Left ventricle myocardium inferior (tissue), 1 donor: ENCODE data around the gene TRAF3. TPM values are rescaled to one million over a fixed set of nuclear protein-coding genes. Genes with fewer than 3 reads are reported as not detected.
"Not testable (repeated sequence)": the region's sequence is repeated elsewhere in the genome, so short reads cannot be mapped to it uniquely, and the experiment has no call there.

Source experiments
- DNase-seq: peaks from one replicate; pipeline ENCODE4 v3.0.0-alpha.2; 2020
- H3K27ac ChIP-seq: fragments of 200-600 bp; replicated peaks from 2 replicates; pipeline ENCODE4 v1.8.0; 2021
- H3K27me3 ChIP-seq: fragments of 200-600 bp; 2 replicates; pipeline ENCODE4 v1.8.0; 2021; ENCODE audit warnings: low read depth
- H3K36me3 ChIP-seq: fragments of 200-600 bp; 2 replicates; pipeline ENCODE4 v1.8.0; 2021
- H3K4me1 ChIP-seq: fragments of 200-600 bp; 2 replicates; pipeline ENCODE4 v1.8.0; 2021
- H3K4me3 ChIP-seq: fragments of 200-600 bp; 2 replicates; pipeline ENCODE4 v1.8.0; 2021; ENCODE audit warnings: mild to moderate bottlenecking, moderate library complexity
- H3K9me3 ChIP-seq: fragments of 200-600 bp; replicated peaks from 2 replicates; pipeline ENCODE4 v1.8.0; 2021
- intact Hi-C: fragments of 100-400 bp; cut with micrococcal nuclease; formaldehyde crosslinking; loops from one replicate; pipeline ENCODE4 v1.11.0; 2022
- total RNA-seq: library from RNA; stranded (reverse); fragmentation: NEBNext Ultra II Directional; extraction: Animal tissue kit (Norgen Biotek cat#: 25700); gene quantifications from one replicate; pipeline ENCODE4 v1.2.1, GENCODE V29; 2021
- TF ChIP-seq, protein P1 (sequence below): fragments of 200-600 bp; IDR thresholded peaks from 2 replicates; pipeline ENCODE4 v1.8.0; 2021; ENCODE audit warnings: antibody characterized with exemption, mild to moderate bottlenecking, borderline replicate concordance
- donor health status: DM: no; HTN: yes; CAD: no; lungs with severe emphysema.

Gene TRAF3
- total RNA-seq, 1 donor from 2014 or later: 11.3 TPM

DNA sequence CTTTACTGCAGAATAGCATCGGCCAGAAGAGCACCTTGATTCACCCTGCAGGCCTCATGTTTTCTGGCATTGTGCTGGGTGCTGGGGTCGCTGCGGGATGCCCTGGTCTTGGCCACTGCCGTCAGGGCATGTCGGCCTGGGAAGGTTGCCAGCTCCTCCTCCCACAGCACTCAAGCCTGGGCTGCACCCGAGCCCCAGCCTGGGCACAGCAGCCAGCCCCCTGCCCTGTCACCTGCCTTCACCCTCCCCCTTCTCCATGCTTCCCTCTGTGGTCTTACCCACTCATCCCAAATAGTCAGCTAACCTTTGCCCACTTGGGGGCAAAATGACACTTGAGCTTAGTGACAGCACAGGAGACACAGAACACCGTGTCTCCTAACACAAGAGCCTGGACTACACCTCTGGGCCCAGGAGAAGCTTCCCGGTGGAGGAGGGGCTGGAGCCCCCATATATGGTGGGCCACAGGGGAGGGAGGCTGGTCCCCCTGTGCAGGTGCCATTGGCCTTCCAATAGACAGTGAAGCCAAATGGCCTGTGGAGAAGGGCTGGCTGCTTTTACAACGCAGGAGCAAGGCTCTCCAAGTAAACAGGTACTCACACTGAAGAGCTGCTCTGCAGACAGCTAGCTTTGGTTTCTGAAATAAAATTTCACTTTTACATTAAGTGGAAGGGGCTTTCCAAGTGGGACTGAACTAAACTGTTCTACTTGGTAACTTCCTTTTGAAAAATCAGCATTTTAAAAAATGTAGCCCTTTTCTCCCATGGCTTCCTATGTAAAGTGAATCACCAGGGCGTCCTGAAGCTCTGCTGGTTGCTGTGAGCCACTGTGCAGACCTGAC, 94.0 kb downstream of the TRAF3 start:
- no peak overlapping the region for H3K4me3 ChIP-seq
- H3K27me3 ChIP-seq: no peaks in the 10 kb centered on the region
- peaks cover 30% of the 10 kb centered on the region for H3K36me3 ChIP-seq
- H3K4me1 ChIP-seq: peaks cover 17% of the 10 kb centered on the region
- H3K9me3 ChIP-seq: no peaks in the 10 kb centered on the region
- DNase-seq: peak; percentile 36
- peak overlapping the region; percentile 41 for H3K27ac ChIP-seq
- TF ChIP-seq, protein P1, sequence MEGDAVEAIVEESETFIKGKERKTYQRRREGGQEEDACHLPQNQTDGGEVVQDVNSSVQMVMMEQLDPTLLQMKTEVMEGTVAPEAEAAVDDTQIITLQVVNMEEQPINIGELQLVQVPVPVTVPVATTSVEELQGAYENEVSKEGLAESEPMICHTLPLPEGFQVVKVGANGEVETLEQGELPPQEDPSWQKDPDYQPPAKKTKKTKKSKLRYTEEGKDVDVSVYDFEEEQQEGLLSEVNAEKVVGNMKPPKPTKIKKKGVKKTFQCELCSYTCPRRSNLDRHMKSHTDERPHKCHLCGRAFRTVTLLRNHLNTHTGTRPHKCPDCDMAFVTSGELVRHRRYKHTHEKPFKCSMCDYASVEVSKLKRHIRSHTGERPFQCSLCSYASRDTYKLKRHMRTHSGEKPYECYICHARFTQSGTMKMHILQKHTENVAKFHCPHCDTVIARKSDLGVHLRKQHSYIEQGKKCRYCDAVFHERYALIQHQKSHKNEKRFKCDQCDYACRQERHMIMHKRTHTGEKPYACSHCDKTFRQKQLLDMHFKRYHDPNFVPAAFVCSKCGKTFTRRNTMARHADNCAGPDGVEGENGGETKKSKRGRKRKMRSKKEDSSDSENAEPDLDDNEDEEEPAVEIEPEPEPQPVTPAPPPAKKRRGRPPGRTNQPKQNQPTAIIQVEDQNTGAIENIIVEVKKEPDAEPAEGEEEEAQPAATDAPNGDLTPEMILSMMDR: no peak
- intact Hi-C loops: no loop called here

DNA sequence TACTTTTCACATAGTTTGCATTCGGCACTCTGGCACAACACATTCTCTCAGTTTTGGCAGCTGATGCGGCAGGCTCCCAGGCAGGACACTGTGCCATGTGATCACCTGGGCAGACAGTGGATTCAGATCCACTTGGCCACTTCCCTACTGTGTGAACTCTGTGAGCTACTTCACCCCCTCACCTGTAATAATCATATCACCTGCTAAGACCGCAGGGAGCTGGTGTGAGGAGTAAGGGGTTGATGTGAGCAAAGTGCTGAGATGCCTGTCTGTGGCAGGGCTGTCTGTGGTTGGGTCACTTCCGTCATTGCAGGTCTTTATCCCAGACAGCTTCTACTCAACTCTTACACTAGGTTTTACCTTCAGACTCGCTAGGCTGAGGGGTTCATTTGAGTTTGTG, 94.8 kb downstream of the TRAF3 start:
- Histone ChIP-seq H3K27me3 (no peaks in the 10 kb centered on the region), H3K9me3 (no peaks in the 10 kb centered on the region), H3K4me3 (no peak overlapping the region), H3K4me1 (peaks cover 17% of the 10 kb centered on the region), H3K36me3 (peaks cover 38% of the 10 kb centered on the region), H3K27ac (peak overlapping the region; percentile 41)
- DNase-seq: no peak
- TF ChIP-seq, protein P1: no peak
- intact Hi-C loops: no loop called here

DNA sequence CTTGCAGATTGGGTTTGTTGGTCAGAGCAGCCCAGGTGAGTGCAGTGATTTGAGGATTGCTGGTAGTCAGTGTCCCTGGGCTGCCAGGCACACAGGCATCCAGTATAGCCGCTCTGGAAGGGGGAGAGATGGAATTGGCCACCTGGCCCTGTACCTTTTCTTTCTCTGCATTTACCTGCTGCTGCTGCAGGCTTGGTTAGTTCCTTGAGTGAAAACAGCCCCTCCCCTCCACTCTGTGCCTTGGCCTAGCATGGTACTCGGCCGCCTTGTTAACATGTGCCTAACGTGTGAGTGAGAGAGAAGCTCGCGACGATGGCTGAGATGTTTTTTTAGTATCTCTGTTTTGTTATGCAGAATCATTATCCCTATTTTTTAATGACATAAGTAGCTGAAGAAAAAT, 95.9 kb downstream of the TRAF3 start:
- Histone ChIP-seq H3K36me3 (peaks cover 38% of the 10 kb centered on the region), H3K4me1 (peaks cover 17% of the 10 kb centered on the region), H3K27ac (no peak overlapping the region), H3K27me3 (no peaks in the 10 kb centered on the region), H3K9me3 (no peaks in the 10 kb centered on the region), H3K4me3 (no peak overlapping the region)
- intact Hi-C loops: no loop called here
- no peak for DNase-seq
- TF ChIP-seq, protein P1: no peak

DNA sequence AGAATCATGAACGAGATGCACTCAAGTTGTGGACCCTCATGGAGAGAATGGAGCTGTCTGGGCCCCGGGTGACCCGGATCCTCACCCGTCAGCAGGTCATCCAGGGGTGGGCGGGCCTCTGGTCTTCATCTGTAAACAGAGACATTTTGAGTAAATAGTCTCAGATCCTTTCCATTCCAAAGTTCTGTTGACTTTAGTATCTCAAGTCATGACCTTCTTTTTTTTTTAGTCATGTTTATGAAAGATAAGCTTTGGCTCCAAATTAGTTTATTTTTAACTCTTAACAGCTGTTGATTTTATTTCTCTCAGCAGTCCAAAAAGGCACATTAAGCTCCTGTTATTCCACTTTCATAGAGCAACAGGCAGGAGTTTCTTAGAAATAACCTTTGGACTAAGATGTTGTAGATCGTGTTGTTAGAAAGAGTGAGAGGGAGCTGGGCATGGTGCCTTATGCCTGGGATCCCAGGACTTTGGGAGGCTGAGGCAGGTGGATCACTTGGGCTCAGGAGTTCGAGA, 96.4 kb downstream of the TRAF3 start:
- Histone ChIP-seq H3K36me3 (peaks cover 38% of the 10 kb centered on the region), H3K27me3 (no peaks in the 10 kb centered on the region)
- intact Hi-C loops: no loop called here

DNA sequence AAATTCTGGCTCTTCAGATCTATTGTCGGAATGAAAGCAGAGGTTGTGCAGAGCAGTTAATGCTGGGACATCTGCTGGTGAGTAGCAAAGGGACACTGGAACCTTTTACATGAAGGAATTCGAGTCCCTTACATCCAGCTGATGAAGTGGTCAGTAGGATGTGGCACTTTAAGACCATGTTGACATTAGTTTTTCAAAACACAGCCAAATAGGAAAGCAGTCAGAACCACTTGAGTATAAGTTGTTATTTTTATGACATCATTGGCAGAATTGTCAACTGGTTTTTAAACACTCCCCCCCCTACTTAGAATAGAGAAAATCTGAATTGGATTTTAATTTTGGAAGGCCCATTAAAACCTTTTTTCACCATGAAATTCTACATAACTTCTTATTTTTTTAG, 98.4 kb downstream of the TRAF3 start:
- no peak for DNase-seq

More for the DNA sequence above, 96.4 kb downstream of the TRAF3 start:
- DNase-seq: no peak
- Histone ChIP-seq H3K27ac (no peak overlapping the region), H3K4me1 (peaks cover 17% of the 10 kb centered on the region), H3K4me3 (no peak overlapping the region), H3K9me3 (no peaks in the 10 kb centered on the region)
- TF ChIP-seq, protein P1: no peak

DNA sequence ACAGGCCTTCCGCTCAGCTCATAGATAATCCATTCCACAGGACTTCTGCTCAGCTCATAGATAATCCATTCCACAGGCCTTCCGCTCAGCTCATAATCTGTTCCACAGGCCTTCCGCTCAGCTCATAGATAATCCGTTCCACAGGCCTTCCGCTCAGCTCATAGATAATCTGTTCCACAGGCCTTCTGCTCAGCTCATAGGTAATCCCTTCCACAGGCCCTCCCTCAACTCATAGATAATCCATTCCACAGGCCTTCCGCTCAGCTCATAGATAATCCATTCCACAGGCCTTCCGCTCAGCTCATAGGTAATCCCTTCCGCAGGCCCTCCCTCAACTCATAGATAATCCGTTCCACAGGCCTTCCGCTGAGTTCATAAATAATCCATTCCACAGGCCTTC, 100.3 kb downstream of the TRAF3 start:
- H3K27me3 ChIP-seq, DNase-seq, H3K27ac ChIP-seq, H3K4me1 ChIP-seq, H3K9me3 ChIP-seq, H3K4me3 ChIP-seq, intact Hi-C loops: not testable (repeated sequence)
- H3K36me3 ChIP-seq: peaks cover 35% of the 10 kb centered on the region

More for the DNA sequence above, 98.4 kb downstream of the TRAF3 start:
- TF ChIP-seq, protein P1: no peak
- intact Hi-C loops: no loop called here
- Histone ChIP-seq H3K9me3 (no peaks in the 10 kb centered on the region), H3K4me1 (peaks cover 15% of the 10 kb centered on the region), H3K36me3 (peaks cover 40% of the 10 kb centered on the region), H3K4me3 (no peak overlapping the region), H3K27ac (no peak overlapping the region), H3K27me3 (no peaks in the 10 kb centered on the region)
